NCI-H748 treated with DMSO at 0.1 percent for 48 hours (cell line): ENCODE results near the gene TFAP2C.

Experiments used
- DNase-seq: peaks from one replicate; lab custom pipeline; 2025; lab: John Stamatoyannopoulos, UW

Gene TFAP2C

GRCh38 chr20:56628873-56629463 lies at the start of gene TFAP2C:
Gene TFAP2C (plus strand): TSS chr20:56629306. CDS start chr20:56629545, 239 bp downstream.
- DNase-seq, result peak; percentile 56

- no peak for DNase-seq
Observed at GRCh38 chr20:56580226-56580625, 48.9 kb upstream of the TFAP2C start.

- DNase-seq, result no peak
Observed at GRCh38 chr20:56581701-56582100, 47.4 kb upstream of the TFAP2C start.

- DNase-seq, result no peak
Observed at GRCh38 chr20:56582542-56582941, 46.6 kb upstream of the TFAP2C start.

GRCh38 chr20:56584916-56585315 lies 44.2 kb upstream of the TFAP2C start:
- no peak for DNase-seq

GRCh38 chr20:56587307-56588041 lies 41.6 kb upstream of the TFAP2C start:
- no peak for DNase-seq

GRCh38 chr20:56588996-56589395 lies 40.1 kb upstream of the TFAP2C start:
- DNase-seq, result no peak

- DNase-seq, result no peak
Observed at GRCh38 chr20:56589633-56590032, 39.5 kb upstream of the TFAP2C start.

GRCh38 chr20:56590888-56591287 lies 38.2 kb upstream of the TFAP2C start:
- DNase-seq, result no peak

- no peak for DNase-seq
Observed at GRCh38 chr20:56592211-56592610, 36.9 kb upstream of the TFAP2C start.

- no peak for DNase-seq
Observed at GRCh38 chr20:56592817-56593216, 36.3 kb upstream of the TFAP2C start.

GRCh38 chr20:56595746-56596475 lies 33.2 kb upstream of the TFAP2C start:
- DNase-seq, result no peak

GRCh38 chr20:56601166-56601565 lies 27.9 kb upstream of the TFAP2C start:
- DNase-seq, result no peak

- DNase-seq, result no peak
Observed at GRCh38 chr20:56604673-56605072, 24.4 kb upstream of the TFAP2C start.

- DNase-seq, result no peak
Observed at GRCh38 chr20:56605261-56605996, 23.7 kb upstream of the TFAP2C start.

- DNase-seq, result no peak
Observed at GRCh38 chr20:56606174-56606945, 22.7 kb upstream of the TFAP2C start.

GRCh38 chr20:56607061-56607704 lies 21.9 kb upstream of the TFAP2C start:
- DNase-seq, result no peak

- no peak for DNase-seq
Observed at GRCh38 chr20:56608376-56608775, 20.7 kb upstream of the TFAP2C start.

GRCh38 chr20:56609321-56609720 lies 19.8 kb upstream of the TFAP2C start:
- no peak for DNase-seq

- no peak for DNase-seq
Observed at GRCh38 chr20:56610098-56610497, 19.0 kb upstream of the TFAP2C start.

- no peak for DNase-seq
Observed at GRCh38 chr20:56614196-56614595, 14.9 kb upstream of the TFAP2C start.
